Thyroid gland (tissue), 4 donors: ENCODE measurements around the gene STK32B.

Source experiments
- POLR2A ChIP-seq, 2 donors: fragments of 450-650 bp; IDR thresholded peaks; one replicate each; pipeline ENCODE4 v1.6.1; 2017; ENCODE audit warnings: antibody characterized with exemption in 2 of 2, mild to moderate bottlenecking in 2 of 2, moderate library complexity in 1 of 2
- TF ChIP-seq, protein P1 (sequence below), 6 experiments: fragments of 200-600 bp in 3 of 6; fragments of 450-650 bp in 3 of 6; sonication (generic) in 3 of 6; IDR thresholded peaks; one replicate each; pipeline ENCODE4 v1.5.1; 2016 to 2019; ENCODE audit warnings: antibody characterized with exemption in 6 of 6, mild to moderate bottlenecking in 2 of 6, inconsistent platforms in 1 of 6, moderate library complexity in 1 of 6

GRCh38 chr4:5213087-5213595, 161.9 kb downstream of the STK32B start:
- TF ChIP-seq, protein P1, sequence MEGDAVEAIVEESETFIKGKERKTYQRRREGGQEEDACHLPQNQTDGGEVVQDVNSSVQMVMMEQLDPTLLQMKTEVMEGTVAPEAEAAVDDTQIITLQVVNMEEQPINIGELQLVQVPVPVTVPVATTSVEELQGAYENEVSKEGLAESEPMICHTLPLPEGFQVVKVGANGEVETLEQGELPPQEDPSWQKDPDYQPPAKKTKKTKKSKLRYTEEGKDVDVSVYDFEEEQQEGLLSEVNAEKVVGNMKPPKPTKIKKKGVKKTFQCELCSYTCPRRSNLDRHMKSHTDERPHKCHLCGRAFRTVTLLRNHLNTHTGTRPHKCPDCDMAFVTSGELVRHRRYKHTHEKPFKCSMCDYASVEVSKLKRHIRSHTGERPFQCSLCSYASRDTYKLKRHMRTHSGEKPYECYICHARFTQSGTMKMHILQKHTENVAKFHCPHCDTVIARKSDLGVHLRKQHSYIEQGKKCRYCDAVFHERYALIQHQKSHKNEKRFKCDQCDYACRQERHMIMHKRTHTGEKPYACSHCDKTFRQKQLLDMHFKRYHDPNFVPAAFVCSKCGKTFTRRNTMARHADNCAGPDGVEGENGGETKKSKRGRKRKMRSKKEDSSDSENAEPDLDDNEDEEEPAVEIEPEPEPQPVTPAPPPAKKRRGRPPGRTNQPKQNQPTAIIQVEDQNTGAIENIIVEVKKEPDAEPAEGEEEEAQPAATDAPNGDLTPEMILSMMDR (IDR thresholded peaks at IDR 0.05): no peak
- TF ChIP-seq POLR2A (IDR thresholded peaks at IDR 0.05): no peak
